Activated CD8-positive, alpha-beta memory T cell treated with anti-CD3 and anti-CD28 coated beads, Interleukin-2, amount 50 U/mL, for 48 hours (primary cell): ENCODE results near the gene WHRN.

Experiments
- DNase-seq: peaks from one replicate; pipeline ENCODE4 v3.0.0-alpha.2; 2020

Gene WHRN

GRCh38 chr9:114469091-114469853, 36.0 kb downstream of the WHRN start:
- DNase-seq, result peak; percentile 25

- DNase-seq, result peak; percentile 22
Observed at GRCh38 chr9:114467910-114468309, 37.4 kb downstream of the WHRN start.

GRCh38 chr9:114467226-114467750, 38.0 kb downstream of the WHRN start:
- DNase-seq, result peak; percentile 39

- DNase-seq, result peak; percentile 41
Observed at GRCh38 chr9:114465906-114466900, 39.1 kb downstream of the WHRN start.

GRCh38 chr9:114465417-114465816, 39.9 kb downstream of the WHRN start:
- peak; percentile 37 for DNase-seq

GRCh38 chr9:114464281-114465051, 40.8 kb downstream of the WHRN start:
- no peak for DNase-seq

- DNase-seq, result no peak
Observed at GRCh38 chr9:114462791-114463190, 42.5 kb downstream of the WHRN start.

GRCh38 chr9:114461468-114461867, 43.8 kb downstream of the WHRN start:
- no peak for DNase-seq

- DNase-seq, result no peak
Observed at GRCh38 chr9:114460513-114461199, 44.6 kb downstream of the WHRN start.

- DNase-seq, result no peak
Observed at GRCh38 chr9:114459464-114459863, 45.8 kb downstream of the WHRN start.

- no peak for DNase-seq
Observed at GRCh38 chr9:114456929-114457328, 48.3 kb downstream of the WHRN start.

- DNase-seq, result no peak
Observed at GRCh38 chr9:114454652-114455051, 50.6 kb downstream of the WHRN start.

- DNase-seq, result peak; percentile 52
Observed at GRCh38 chr9:114452219-114453165, 52.8 kb downstream of the WHRN start.

GRCh38 chr9:114451707-114452031, 53.6 kb downstream of the WHRN start:
- DNase-seq, result no peak

- peak; percentile 42 for DNase-seq
Observed at GRCh38 chr9:114450833-114451706, 54.2 kb downstream of the WHRN start.

GRCh38 chr9:114450181-114450580, 55.1 kb downstream of the WHRN start:
- DNase-seq, result no peak

- no peak for DNase-seq
Observed at GRCh38 chr9:114449236-114449635, 56.0 kb downstream of the WHRN start.

- no peak for DNase-seq
Observed at GRCh38 chr9:114448706-114449105, 56.6 kb downstream of the WHRN start.

- DNase-seq, result no peak
Observed at GRCh38 chr9:114446672-114447450, 58.4 kb downstream of the WHRN start.
